Stimulated activated CD8-positive, alpha-beta memory T cell treated with anti-CD3 and anti-CD28 coated beads, Interleukin-15, amount 100 ng/mL, for 24 hours (primary cell): ENCODE results near the gene TSSK3.
"Not testable (repeated sequence)": the region's sequence is repeated elsewhere in the genome, so short reads cannot be mapped to it uniquely, and the experiment has no call there.

Source experiments
- DNase-seq: peaks from one replicate; pipeline ENCODE4 v3.0.0-alpha.2; 2020; ENCODE audit warnings: low read depth

TSSK3 gene

DNA sequence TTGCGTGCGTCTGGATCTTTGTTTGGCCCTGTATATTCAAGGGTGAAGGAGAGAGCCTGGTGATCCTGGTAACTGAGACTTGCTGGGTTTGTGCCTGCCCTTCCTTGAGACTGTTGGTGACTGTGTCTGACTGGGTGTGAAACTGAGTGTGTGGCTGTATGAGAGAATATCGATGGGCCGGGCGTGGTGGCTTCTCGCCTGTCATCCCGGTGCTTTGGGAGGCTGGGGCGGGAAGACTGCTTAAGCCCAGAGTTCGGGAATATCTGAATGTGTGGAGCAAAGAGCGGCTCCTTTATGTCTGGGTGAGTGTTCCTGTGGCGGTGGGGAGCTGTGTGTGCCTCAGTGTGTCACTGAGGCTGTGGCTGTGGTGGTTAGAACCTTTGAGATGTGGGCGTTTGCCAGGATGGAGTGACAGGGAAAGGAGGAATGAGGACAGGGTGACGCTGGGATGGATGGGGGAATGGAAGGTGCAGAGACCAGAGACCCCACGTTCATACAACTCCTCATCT lies 23.6 kb upstream of the TSSK3 start:
- no peak for DNase-seq

DNA sequence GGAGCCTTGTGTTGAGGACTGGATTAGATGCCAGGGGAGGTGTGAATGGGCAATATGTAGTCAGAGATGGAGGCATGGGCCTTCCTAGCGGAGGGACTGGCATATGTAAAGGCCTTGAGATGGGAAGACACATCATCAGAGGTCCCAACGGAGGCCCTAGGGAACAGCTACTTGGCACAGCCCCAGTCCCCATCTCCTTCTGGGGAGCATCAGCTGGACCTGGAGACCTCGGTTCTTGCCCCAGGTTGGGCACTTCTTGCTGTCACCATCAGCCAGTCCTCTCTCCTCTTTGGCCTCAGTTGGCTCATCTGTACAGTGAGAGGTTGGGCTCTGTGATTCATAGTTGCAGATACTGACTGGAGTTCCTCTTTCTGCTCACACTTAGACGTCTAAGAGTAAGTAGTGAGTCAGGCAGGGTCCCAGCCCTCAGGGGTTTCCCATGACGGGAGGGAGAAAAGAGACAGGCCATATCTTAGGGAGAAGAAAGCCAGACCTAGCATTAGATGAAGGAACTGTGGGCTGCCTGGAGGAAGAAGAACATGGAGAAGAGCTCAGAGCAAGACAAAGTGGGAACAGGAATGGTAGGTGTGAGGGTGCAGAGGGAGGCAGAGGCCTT lies 22.9 kb upstream of the TSSK3 start:
- no peak for DNase-seq

- DNase-seq, result no peak
Observed at GRCh38 chr1:32341186-32341757, 21.1 kb upstream of the TSSK3 start.

DNA sequence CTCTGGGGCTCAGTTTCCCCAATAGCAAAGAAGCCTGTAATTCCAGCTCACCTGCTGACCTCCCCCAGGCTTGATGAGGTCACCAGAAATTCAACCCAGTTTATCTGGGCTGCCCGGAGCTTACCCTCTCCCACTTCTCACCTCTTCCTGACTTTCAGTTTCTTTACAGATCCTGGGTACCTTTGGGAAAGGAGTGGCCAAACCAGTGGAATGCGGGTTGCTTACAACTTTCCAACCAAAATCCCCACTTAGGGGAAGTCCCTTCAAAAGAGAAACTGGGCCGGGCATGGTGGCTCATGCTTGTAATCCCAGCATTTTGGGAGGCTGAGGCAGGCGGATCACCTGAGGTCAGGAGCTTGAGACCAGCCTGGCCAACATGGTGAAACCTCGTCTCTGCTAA lies 20.4 kb upstream of the TSSK3 start:
- DNase-seq, result no peak

DNA sequence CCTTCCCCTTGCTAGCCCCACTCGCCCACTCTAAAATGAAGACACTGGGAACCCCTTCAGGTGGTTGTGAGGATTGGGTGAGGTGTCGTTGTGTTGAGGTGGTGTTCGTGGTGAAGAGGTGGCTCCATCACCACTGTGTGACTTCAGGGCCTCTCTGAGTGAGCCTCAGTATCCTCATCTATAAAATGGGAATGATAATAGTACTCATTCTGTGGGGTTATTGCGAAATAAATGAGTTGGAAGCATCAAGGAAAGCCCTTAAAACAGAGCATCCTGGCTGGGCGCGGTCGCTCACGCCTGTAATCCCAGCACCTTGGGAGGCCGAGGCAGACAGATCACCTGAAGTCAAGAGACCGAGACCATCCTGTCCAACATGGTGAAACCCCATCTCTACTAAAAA lies 19.6 kb upstream of the TSSK3 start:
- DNase-seq, result no peak

- DNase-seq, result no peak
Observed at GRCh38 chr1:32345289-32345827, 17.0 kb upstream of the TSSK3 start.

GRCh38 chr1:32346532-32347157 lies 15.7 kb upstream of the TSSK3 start:
- no peak for DNase-seq

GRCh38 chr1:32349211-32349708 lies 13.1 kb upstream of the TSSK3 start:
- DNase-seq, result no peak

DNA sequence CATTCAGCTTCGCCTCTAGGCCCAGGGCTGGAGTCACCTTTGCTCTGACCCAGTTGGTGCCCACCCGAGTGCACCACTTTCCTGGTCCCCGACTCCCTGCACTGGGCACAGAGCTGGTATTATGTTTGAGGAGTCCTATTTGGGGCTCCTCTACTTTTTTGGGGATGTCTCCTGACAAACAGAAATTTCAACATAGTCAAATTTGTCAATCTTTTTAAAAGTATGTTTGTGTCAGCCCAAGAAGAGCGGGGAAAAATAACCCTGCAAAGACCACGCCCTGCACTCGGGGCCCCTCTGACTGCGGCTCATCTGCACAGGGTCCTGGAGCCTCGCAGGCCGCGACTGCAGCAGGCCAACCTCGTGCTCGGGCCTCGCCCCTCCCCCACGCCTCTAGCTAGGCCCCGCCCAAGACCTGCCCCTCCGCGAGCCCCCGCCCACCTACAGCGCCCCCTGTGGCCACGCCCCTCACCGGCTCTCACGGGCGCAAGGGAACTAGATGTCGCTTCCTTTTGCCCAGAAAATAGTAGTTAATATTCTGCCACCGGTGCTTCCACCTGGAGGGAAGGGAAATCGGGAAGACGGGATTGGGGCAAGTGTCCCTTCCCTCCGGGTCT lies 11.4 kb upstream of the TSSK3 start:
- DNase-seq, result peak; percentile 55

GRCh38 chr1:32351399-32352238 lies 10.7 kb upstream of the TSSK3 start:
- peak; percentile 77 for DNase-seq

DNA sequence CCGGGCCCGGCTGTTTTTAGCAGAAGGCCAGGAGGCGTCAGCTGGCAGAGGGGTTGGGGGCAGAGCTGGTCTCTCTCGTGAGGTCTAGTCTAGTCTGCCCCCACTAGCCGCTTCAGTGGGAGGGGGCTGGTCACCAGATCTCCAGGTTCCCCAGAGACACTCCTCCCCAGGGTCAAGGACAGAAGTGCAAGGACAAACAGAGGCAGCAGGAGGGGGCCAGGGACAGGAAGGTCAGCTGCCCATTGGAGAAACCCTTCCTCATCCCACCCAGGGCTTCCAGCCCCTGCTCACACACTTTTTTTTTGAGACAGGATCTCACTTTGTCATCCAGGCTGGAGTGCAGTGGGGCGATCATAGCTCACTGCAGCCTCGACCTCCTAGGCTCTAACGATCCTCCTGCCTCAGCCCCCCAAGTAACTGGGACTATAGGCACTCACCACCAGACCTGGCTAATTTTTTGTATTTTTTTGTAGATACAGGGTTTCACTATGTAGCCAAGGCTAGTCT lies 10.0 kb upstream of the TSSK3 start:
- DNase-seq, result no peak

- no peak for DNase-seq
Observed at GRCh38 chr1:32352831-32353383, 9.4 kb upstream of the TSSK3 start.

- DNase-seq, result no peak
Observed at GRCh38 chr1:32353431-32353830, 8.9 kb upstream of the TSSK3 start.

- no peak for DNase-seq
Observed at GRCh38 chr1:32353886-32354570, 8.3 kb upstream of the TSSK3 start.

DNA sequence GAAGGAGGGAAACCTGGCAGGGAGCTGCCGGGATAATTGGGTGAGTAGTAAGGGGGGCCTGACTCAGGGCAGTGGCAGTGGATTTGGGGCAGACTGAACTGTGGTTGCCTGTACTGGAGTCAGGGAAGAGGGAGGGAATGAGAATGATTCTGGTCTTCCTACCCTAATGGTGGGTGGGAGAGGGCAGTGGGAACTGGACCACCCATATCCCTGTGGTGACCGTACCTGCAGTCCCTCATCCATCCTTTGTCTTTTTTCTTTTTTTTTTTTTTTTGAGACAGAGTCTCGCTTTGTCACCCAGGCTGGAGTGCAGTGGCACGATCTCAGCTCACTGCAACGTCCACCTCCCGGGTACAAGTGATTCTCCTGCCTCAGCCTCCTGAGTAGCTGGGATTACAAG lies 6.6 kb upstream of the TSSK3 start:
- DNase-seq, result not testable (repeated sequence)

GRCh38 chr1:32356478-32356877 lies 5.9 kb upstream of the TSSK3 start:
- DNase-seq, result no peak

- no peak for DNase-seq
Observed at GRCh38 chr1:32357614-32358013, 4.7 kb upstream of the TSSK3 start.

- no peak for DNase-seq
Observed at GRCh38 chr1:32358435-32358834, 3.9 kb upstream of the TSSK3 start.

DNA sequence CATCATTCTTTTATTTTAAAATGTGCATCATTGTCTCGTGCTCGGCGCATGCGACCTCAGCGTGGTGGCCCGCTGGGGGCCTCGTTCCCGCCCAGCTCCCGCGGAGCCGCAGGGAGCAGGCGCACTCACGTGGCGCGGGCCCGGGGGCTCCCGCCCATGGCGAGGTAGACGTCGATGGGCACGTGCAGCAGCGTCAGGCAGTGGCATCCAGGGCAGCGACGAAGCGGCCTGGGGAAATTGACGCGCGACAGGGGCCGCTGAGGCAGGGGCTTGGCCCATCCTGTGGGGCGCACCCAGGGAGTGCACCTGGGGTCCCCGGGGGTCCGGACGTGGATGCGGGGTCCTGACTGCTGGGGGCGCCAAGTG lies 1.0 kb upstream of the TSSK3 start:
- no peak for DNase-seq

DNA sequence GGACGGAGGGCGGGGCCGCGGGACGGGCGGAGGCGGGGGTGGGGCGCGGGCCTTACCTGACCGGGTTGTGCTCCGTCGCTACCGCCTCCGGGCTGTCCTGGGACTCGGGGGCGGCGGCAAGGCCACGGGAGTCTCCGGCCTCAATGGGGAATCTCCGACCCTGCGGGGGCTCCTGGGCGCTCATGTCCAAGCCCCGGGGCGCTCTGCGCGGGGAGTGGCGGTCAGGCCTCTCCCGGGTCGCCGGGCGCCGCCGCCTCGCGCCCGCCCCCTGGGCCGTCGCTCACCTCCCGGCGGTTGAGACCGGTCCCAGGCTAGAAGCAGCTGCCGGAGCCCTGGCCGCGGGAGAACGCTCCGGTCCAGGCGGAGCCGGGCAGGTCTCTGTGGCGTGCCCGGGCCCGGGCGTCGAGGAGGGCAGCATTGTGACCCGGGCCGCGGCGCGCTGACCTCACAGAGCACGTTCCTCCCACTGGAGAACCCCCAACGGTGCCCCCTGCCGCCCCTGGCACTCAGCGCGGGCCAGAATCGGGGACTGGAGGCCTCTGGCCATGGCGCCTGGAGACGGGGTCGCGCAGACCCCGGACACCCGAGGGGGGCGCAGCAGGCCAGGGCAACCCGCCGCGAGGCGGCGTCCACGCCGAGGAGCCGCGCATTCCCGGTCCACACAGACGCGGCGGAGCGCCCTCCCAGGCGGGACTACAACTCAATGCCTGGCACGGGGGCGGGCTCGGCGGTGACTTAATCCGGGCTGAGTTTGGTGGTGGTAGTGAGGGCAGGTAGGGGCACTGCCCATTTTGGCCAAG lies 465 bp upstream of the TSSK3 start:
- no peak for DNase-seq
